Measurements from ENCODE around the gene PXYLP1. TPM values are rescaled to one million over a fixed set of nuclear protein-coding genes. Genes with fewer than 3 reads are reported as not detected.

The PXYLP1 gene
- total RNA-seq, 4 donors from 2014 or later: 9.9 to 11.7 (median 10.0) TPM

GRCh38 chr3:141280690-141281089, 49.1 kb downstream of the PXYLP1 start:
- peaks cover 0 to 49% (median 0%) of the 10 kb centered on the region in 3 donors for H3K36me3 ChIP-seq
- no peak overlapping the region for H3K27ac ChIP-seq
- 79 to 88% methylated on average over 4 of the region's 4 CpGs for WGBS, 2 donors
- no peak overlapping the region for H3K4me3 ChIP-seq
- DNase-seq (ENCODE audit: low spot score in 2 of 2): no peak
- no peaks in the 10 kb centered on the region for H3K27me3 ChIP-seq
- no peak for TF ChIP-seq EP300 (IDR thresholded peaks at IDR 0.05)
- TF ChIP-seq POLR2A (IDR thresholded peaks at IDR 0.05): no peak
- no peak for TF ChIP-seq CTCF (IDR thresholded peaks at IDR 0.05)
- H3K9me3 ChIP-seq: no peaks in the 10 kb centered on the region
- peaks cover 0 to 14% (median 0%) of the 10 kb centered on the region in 4 donors for H3K4me1 ChIP-seq

DNA sequence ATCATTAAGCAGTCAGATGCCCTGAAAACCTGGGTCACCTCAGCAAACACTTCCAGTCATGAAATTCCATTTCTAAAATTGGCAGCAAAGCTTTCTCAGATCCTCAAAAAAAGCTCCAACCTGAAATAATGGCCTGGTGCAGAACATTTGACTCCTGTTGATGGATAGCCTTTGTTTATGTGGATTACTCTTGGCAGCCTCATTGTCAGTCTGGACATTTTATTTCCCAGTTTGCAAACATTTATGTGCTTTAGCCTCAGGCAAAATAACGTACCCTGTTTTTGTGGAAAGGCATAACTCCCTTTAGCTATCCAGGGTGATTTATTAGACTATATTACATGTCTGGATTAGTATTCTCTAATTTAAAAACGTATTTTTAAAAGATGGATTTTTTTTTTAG, 53.9 kb downstream of the PXYLP1 start:
- no peak overlapping the region for H3K27ac ChIP-seq
- peaks cover 0 to 55% (median 0%) of the 10 kb centered on the region in 3 donors for H3K36me3 ChIP-seq
- no peaks in the 10 kb centered on the region for H3K9me3 ChIP-seq
- no peaks in the 10 kb centered on the region for H3K27me3 ChIP-seq
- no peak for TF ChIP-seq EP300 (IDR thresholded peaks at IDR 0.05)
- no peak for TF ChIP-seq CTCF (IDR thresholded peaks at IDR 0.05)
- no peak for TF ChIP-seq POLR2A (IDR thresholded peaks at IDR 0.05)
- no peak for DNase-seq (ENCODE audit: low spot score in 2 of 2)
- H3K4me1 ChIP-seq: peaks cover 0 to under 1% (median 0%) of the 10 kb centered on the region in 4 donors
- no peak overlapping the region for H3K4me3 ChIP-seq
- WGBS, 2 donors: 90% methylated on average over 2 of the region's 2 CpGs

DNA sequence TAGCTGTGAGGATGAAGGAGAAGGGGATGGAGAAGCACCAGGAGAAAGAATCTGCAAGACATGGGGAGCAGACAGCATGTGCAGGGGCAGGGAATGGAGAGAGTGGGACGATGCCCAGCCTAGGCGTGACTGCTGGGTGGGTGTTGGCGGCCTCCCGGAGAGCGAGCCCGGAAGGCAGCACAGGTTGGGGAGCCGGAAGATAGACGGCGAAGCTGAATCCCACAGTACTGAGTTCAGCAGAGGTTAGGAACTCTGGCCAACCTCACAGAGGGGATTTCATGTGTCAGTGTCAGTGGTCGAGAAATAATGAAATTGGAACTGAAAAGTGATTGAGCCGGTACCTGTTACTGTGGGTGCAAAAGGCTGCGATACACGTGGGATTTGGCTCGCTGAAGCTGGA, 55.2 kb downstream of the PXYLP1 start:
- Histone ChIP-seq H3K36me3 (peaks cover 0 to 44% (median 0%) of the 10 kb centered on the region in 3 donors), H3K4me3 (no peak overlapping the region), H3K27ac (no peak overlapping the region), H3K9me3 (no peaks in the 10 kb centered on the region), H3K4me1 (peaks cover 0 to 12% (median 2%) of the 10 kb centered on the region in 4 donors), H3K27me3 (no peaks in the 10 kb centered on the region)
- WGBS, 2 donors: 82 to 83% methylated on average over 14 of the region's 14 CpGs
- no peak for DNase-seq (ENCODE audit: low spot score in 2 of 2)
- TF ChIP-seq EP300 (IDR thresholded peaks at IDR 0.05) (no peak), POLR2A (IDR thresholded peaks at IDR 0.05) (no peak), CTCF (IDR thresholded peaks at IDR 0.05) (no peak)

- Histone ChIP-seq H3K9me3 (no peaks in the 10 kb centered on the region), H3K36me3 (peaks cover 0 to 39% (median 0%) of the 10 kb centered on the region in 3 donors), H3K27me3 (no peaks in the 10 kb centered on the region), H3K4me1 (peaks cover 0 to 12% (median 2%) of the 10 kb centered on the region in 4 donors), H3K4me3 (no peak overlapping the region), H3K27ac (no peak overlapping the region)
- WGBS, 2 donors: 73 to 77% methylated on average over 9 of the region's 9 CpGs
- no peak for TF ChIP-seq POLR2A (IDR thresholded peaks at IDR 0.05)
- TF ChIP-seq CTCF (IDR thresholded peaks at IDR 0.05): no peak
- no peak for TF ChIP-seq EP300 (IDR thresholded peaks at IDR 0.05)
- no peak for DNase-seq (ENCODE audit: low spot score in 2 of 2)
These were observed 55.7 kb downstream of the PXYLP1 start for GRCh38 chr3:141287326-141287725.

GRCh38 chr3:141288336-141288990, 56.8 kb downstream of the PXYLP1 start:
- no peak overlapping the region for H3K27ac ChIP-seq
- H3K4me1 ChIP-seq: peaks cover 0 to 21% (median 4%) of the 10 kb centered on the region in 4 donors
- no peaks in the 10 kb centered on the region for H3K9me3 ChIP-seq
- TF ChIP-seq EP300 (IDR thresholded peaks at IDR 0.05): no peak
- TF ChIP-seq POLR2A (IDR thresholded peaks at IDR 0.05): no peak
- TF ChIP-seq CTCF (IDR thresholded peaks at IDR 0.05): no peak
- no peak overlapping the region for H3K4me3 ChIP-seq
- 85 to 87% methylated on average over 7 of the region's 7 CpGs for WGBS, 2 donors
- peaks cover 0 to 34% (median 0%) of the 10 kb centered on the region in 3 donors for H3K36me3 ChIP-seq
- DNase-seq (ENCODE audit: low spot score in 2 of 2): no peak
- H3K27me3 ChIP-seq: no peaks in the 10 kb centered on the region

Data from tibial nerve (tissue), 4 donors.